ENCODE data around the gene TBC1D21. TPM values are rescaled to one million over a fixed set of nuclear protein-coding genes. Genes with fewer than 3 reads are reported as not detected.
"Not testable (repeated sequence)": the region's sequence is repeated elsewhere in the genome, so short reads cannot be mapped to it uniquely, and the experiment has no call there.

The TBC1D21 gene
- total RNA-seq, 1 donor from 2014 or later, result not detected

- peaks cover 0 to 5% of the 10 kb centered on the region in 2 donors for H3K36me3 ChIP-seq
- H3K9me3 ChIP-seq, result no peaks in the 10 kb centered on the region
- H3K27me3 ChIP-seq, result no peaks in the 10 kb centered on the region
- H3K4me1 ChIP-seq, result peaks cover 23 to 74% of the 10 kb centered on the region in 2 donors
- peak in 2 of 3 experiments; percentile 37 to 46 for TF ChIP-seq CTCF (IDR thresholded peaks at IDR 0.05)
- peak in 1 of 2 donors; percentile 80 for DNase-seq (ENCODE audit: low spot score in 2 of 2)
- intact Hi-C loops (cut with DNase I), result no loop called here
- H3K4me3 ChIP-seq, result peak overlapping the region in 1 of 2 donors; percentile 42
- peak overlapping the region; percentile 77 to 84 for H3K27ac ChIP-seq
These were observed 62.8 kb downstream of the TBC1D21 start for GRCh38 chr15:73936181-73936580.

GRCh38 chr15:73936588-73937290 lies 63.4 kb downstream of the TBC1D21 start:
- no peak for TF ChIP-seq CTCF (IDR thresholded peaks at IDR 0.05)
- Histone ChIP-seq H3K9me3 (no peaks in the 10 kb centered on the region), H3K27ac (peak overlapping the region; percentile 77 to 84), H3K36me3 (peaks cover 0 to 5% of the 10 kb centered on the region in 2 donors), H3K4me3 (peak overlapping the region in 1 of 2 donors; percentile 42), H3K4me1 (peaks cover 21 to 74% of the 10 kb centered on the region in 2 donors), H3K27me3 (no peaks in the 10 kb centered on the region)
- DNase-seq (ENCODE audit: low spot score in 2 of 2), result no peak
- intact Hi-C loops (cut with DNase I), result no loop called here

- Histone ChIP-seq H3K27me3 (no peaks in the 10 kb centered on the region), H3K4me3 (no peak overlapping the region), H3K4me1 (peaks cover 26 to 75% of the 10 kb centered on the region in 2 donors), H3K27ac (peak overlapping the region; percentile 77 to 84), H3K9me3 (no peaks in the 10 kb centered on the region), H3K36me3 (peaks cover 0 to 5% of the 10 kb centered on the region in 2 donors)
- intact Hi-C loops (cut with DNase I), result no loop called here
- no peak for TF ChIP-seq CTCF (IDR thresholded peaks at IDR 0.05)
- DNase-seq (ENCODE audit: low spot score in 2 of 2), result no peak
These were observed 63.9 kb downstream of the TBC1D21 start for GRCh38 chr15:73937296-73937695.

- intact Hi-C loops (cut with DNase I), result no loop called here
- H3K4me3 ChIP-seq, result no peak overlapping the region
- TF ChIP-seq CTCF (IDR thresholded peaks at IDR 0.05), result no peak
- peaks cover 0 to 5% of the 10 kb centered on the region in 2 donors for H3K36me3 ChIP-seq
- peaks cover 30 to 75% of the 10 kb centered on the region in 2 donors for H3K4me1 ChIP-seq
- DNase-seq (ENCODE audit: low spot score in 2 of 2), result no peak
- peak overlapping the region; percentile 77 to 84 for H3K27ac ChIP-seq
- no peaks in the 10 kb centered on the region for H3K9me3 ChIP-seq
- no peaks in the 10 kb centered on the region for H3K27me3 ChIP-seq
These were observed 64.4 kb downstream of the TBC1D21 start for GRCh38 chr15:73937726-73938125.

- Histone ChIP-seq H3K4me1 (peaks cover 31 to 83% of the 10 kb centered on the region in 2 donors), H3K27ac (peak overlapping the region; percentile 90 to 93)
- H3K36me3 ChIP-seq; H3K27me3 ChIP-seq; H3K4me3 ChIP-seq; intact Hi-C loops (cut with DNase I); H3K9me3 ChIP-seq: not testable (repeated sequence)
- DNase-seq (ENCODE audit: low spot score in 2 of 2), result peak in 1 of 2 donors; percentile 41
These were observed 65.2 kb downstream of the TBC1D21 start for GRCh38 chr15:73938516-73938915.

Other genes with a start within 250 kb of the TBC1D21 start
- gene NPTN, start 240.2 kb upstream of the TBC1D21 start, total RNA-seq, result 147 TPM
- gene CD276, start 189.2 kb upstream of the TBC1D21 start, total RNA-seq, result 84.3 TPM
- 13.0 TPM for gene INSYN1, start 120.2 kb upstream of the TBC1D21 start, total RNA-seq
- gene LOXL1, start 52.9 kb downstream of the TBC1D21 start, total RNA-seq, result 260 TPM
- gene STOML1, start 118.7 kb downstream of the TBC1D21 start, total RNA-seq, result 15.3 TPM
- 227 TPM for gene PML, start 121.2 kb downstream of the TBC1D21 start, total RNA-seq
- gene GOLGA6A, start 209.0 kb downstream of the TBC1D21 start, total RNA-seq, result not detected